Measurements from ENCODE around the gene PSMA6. TPM values are rescaled to one million over a fixed set of nuclear protein-coding genes. Genes with fewer than 3 reads are reported as not detected.

PSMA6 gene
- 196 and 303 TPM in 2 replicates for total RNA-seq

- DNase-seq (ENCODE audit: low read depth): peak; percentile 82
- TF ChIP-seq, protein P1, sequence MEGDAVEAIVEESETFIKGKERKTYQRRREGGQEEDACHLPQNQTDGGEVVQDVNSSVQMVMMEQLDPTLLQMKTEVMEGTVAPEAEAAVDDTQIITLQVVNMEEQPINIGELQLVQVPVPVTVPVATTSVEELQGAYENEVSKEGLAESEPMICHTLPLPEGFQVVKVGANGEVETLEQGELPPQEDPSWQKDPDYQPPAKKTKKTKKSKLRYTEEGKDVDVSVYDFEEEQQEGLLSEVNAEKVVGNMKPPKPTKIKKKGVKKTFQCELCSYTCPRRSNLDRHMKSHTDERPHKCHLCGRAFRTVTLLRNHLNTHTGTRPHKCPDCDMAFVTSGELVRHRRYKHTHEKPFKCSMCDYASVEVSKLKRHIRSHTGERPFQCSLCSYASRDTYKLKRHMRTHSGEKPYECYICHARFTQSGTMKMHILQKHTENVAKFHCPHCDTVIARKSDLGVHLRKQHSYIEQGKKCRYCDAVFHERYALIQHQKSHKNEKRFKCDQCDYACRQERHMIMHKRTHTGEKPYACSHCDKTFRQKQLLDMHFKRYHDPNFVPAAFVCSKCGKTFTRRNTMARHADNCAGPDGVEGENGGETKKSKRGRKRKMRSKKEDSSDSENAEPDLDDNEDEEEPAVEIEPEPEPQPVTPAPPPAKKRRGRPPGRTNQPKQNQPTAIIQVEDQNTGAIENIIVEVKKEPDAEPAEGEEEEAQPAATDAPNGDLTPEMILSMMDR (conservative IDR thresholded peaks at IDR 0.05; ENCODE audit: low read depth, low read length): no peak
- H3K4me3 ChIP-seq (ENCODE audit: low read depth, low read length): peak within 1 kb of the TSS; percentile 85
Measured at GRCh38 chr14:35292051-35292769, at the start of gene PSMA6. PSMA6 (plus strand) TSS chr14:35292382; CDS start chr14:35292477, 95 bp downstream.

DNA sequence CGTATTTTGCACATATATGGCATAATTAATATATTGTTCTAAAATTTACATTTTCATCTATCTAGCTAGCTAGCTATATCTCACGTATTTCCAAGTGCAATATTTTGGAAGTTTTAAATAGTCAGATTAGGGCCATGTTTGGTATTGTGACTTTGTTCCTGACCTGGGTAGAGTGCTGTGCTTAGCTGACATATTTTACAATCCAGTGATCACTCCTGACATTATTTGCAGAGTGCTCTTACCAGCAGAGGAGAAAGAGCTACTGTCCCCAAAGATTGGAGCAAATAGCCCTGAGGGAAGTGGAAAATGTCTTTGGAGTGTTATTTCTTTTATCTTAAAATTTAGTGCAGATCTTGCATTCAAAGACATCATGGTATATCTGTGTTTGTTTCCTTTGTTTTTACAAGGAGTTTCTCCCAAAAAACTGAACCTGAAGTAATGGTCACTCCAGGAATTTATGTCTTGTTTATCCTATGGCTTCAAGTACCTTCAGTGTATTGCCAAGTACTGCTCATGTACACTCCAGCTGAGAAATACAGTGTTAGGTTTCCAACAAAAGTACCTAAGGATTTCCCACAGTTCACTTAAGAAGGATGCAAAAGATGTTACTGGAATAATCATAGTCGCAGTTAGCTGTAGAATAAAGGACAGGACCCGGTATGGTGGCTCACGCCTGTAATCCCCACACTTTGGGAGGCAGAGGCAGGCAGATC, 49.4 kb upstream of the PSMA6 start:
- H3K4me3 ChIP-seq (ENCODE audit: low read depth, low read length): no peak overlapping the region
- DNase-seq (ENCODE audit: low read depth): no peak
- TF ChIP-seq, protein P1 (conservative IDR thresholded peaks at IDR 0.05; ENCODE audit: low read depth, low read length): no peak

GRCh38 chr14:35243956-35244355, 48.2 kb upstream of the PSMA6 start:
- H3K4me3 ChIP-seq (ENCODE audit: low read depth, low read length): no peak overlapping the region
- no peak for DNase-seq (ENCODE audit: low read depth)
- TF ChIP-seq, protein P1 (conservative IDR thresholded peaks at IDR 0.05; ENCODE audit: low read depth, low read length): no peak

DNA sequence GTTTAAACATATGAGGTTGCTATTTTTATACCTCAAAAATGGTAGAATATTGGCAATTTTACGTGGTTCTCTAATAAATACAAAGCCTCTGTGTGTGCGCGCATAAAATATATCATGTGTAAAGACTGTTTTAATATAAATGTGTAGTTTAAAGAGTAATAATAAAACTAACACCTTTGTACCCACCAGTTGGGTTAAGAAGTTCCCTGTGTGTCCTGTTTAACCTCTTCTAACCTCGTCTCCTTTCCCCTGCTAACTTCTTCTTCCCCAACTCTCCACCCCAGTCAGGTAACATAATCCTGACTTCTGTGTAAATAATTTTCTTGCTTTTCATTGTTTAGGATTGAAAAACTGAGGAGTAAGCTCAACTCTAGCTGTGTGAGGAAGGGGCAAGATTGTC, 47.6 kb upstream of the PSMA6 start:
- H3K4me3 ChIP-seq (ENCODE audit: low read depth, low read length): no peak overlapping the region
- TF ChIP-seq, protein P1 (conservative IDR thresholded peaks at IDR 0.05; ENCODE audit: low read depth, low read length): no peak
- no peak for DNase-seq (ENCODE audit: low read depth)

DNA sequence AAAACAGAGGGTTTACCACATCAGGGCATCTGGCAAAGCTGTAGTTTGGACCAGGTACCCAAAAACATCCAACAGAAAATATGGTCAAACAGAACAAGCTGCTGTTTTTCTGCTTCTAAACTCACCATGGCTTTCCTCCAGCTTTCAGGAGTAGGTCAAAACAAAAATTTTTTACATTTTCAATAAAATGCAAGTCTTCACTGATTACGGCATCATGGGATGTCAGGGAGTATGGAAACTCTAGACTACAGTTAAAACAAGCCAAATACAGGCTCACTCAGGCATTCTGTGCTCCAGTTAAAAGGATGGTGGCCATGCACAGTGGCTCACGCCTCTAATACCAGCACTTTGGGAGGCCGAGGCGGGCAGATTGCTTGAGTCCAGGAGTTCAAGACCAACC, 47.1 kb upstream of the PSMA6 start:
- no peak overlapping the region for H3K4me3 ChIP-seq (ENCODE audit: low read depth, low read length)

DNA sequence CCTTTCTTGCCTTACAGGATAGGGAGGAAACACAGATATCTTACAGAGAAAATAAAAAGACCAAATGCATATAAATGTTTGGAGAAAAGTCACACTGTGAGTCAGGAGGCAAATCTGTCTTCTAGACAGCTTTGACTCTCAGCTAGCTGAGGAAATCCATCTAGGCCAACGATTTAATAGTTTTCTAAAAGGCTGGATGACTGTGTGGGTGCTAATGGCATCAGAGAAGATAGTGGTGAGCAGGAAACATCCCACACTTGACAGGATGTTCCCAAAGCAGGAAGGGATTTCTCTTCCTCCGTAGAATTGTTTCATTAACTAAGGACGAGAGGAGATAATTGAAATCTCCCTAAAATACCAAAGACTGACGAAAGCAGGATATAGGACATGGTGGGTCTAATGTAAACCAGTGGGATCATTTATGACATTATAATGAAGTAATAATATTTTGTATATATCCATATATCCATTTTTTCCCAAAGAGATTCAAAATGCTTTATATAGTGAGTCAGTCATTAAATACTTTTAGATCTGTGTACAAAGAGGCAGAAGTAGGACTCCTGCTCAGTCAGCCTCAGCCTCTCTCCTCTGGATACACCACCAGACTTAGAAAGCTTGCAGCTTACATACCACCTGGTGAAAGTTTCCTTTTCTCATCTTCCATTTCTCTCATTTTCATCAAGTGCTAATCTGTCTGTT, 44.3 kb upstream of the PSMA6 start:
- TF ChIP-seq, protein P1 (conservative IDR thresholded peaks at IDR 0.05; ENCODE audit: low read depth, low read length): no peak
- DNase-seq (ENCODE audit: low read depth): no peak
- H3K4me3 ChIP-seq (ENCODE audit: low read depth, low read length): no peak overlapping the region

More for the DNA sequence above, 47.1 kb upstream of the PSMA6 start:
- TF ChIP-seq, protein P1 (conservative IDR thresholded peaks at IDR 0.05; ENCODE audit: low read depth, low read length): no peak
- DNase-seq (ENCODE audit: low read depth): no peak
